Camera-type eye (tissue), 1 donor: ENCODE data around the gene EFNA2. TPM values are rescaled to one million over a fixed set of nuclear protein-coding genes. Genes with fewer than 3 reads are reported as not detected.

Experiments used
- total RNA-seq: library from RNA; depleted of rRNA; stranded (reverse); fragments of >200 nt; gene quantifications from one replicate; pipeline ENCODE4 v1.2.3, GENCODE V29; 2014

Gene EFNA2
- 12.1 TPM for total RNA-seq

DNA sequence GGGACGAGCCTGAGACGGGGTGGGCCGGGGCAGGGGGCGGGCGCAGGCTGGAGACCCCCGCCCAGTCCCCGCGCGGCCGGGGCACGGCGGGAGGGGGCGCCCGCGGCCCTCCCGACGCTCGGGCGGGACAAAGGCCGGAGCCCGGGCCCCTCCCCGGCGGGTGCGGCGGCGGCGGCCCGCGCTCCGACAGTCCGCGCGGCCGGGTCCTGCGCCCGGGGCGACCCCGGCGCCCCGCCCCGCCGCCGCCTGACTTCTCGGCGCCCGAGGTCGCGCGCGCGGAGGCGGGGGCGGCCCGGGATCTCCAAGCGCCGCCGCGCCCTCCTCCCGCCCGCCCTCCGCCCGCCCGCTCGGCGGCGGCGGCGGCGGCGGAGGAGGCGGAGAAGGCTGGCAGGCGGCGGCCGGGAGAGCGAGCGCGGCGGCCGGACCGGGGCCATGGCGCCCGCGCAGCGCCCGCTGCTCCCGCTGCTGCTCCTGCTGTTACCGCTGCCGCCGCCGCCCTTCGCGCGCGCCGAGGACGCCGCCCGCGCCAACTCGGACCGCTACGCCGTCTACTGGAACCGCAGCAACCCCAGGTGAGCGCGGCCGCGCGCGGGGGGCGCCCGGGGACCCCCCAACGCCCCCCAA lies at the start of gene EFNA2:
TSS of gene EFNA2 (plus strand) at position 137 of the 624 bp plus-strand sequence. CDS start at position 433, 296 bp downstream.

GRCh38 chr19:1237754-1238368 lies 47.8 kb upstream of the EFNA2 start, which contains the start of gene CBARP:
TSS of gene CBARP (minus strand) at chr19:1238005. CDS start at chr19:1236100, 1,905 bp downstream.

GRCh38 chr19:1241417-1242095 lies 44.1 kb upstream of the EFNA2 start, which contains the start of gene ATP5F1D:
TSS of gene ATP5F1D (plus strand) at chr19:1241751. CDS start at chr19:1241851, 100 bp downstream.

GRCh38 chr19:1248139-1248785 lies 37.4 kb upstream of the EFNA2 start, which contains the start of gene MIDN:
TSS of gene MIDN (plus strand) at chr19:1248583. CDS start at chr19:1250297, 1,714 bp downstream.

DNA sequence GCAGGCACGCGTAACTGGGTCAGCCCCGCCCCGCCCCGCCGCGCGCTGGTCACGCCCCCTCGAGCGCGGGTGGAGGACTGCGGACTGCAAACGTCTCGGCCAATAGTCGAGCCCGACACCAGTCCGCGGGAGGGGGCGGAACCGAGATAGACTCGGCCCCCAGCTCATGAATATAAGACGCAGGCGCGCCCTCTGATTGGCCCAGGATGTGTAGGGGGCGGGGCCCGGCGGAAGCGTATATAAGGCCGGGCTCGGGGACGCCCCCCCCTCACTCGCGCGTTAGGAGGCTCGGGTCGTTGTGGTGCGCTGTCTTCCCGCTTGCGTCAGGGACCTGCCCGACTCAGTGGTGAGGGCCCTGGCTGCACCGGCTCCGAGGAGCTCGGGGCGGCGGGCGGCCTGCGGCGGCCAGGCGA lies 16.6 kb upstream of the EFNA2 start, which contains the start of gene CIRBP:
TSS of gene CIRBP (plus strand) at position 268 of the 413 bp plus-strand sequence. CDS start 1,602 bp downstream, outside the sequence.

GRCh38 chr19:1275260-1275975 lies 10.3 kb upstream of the EFNA2 start, which contains the start of gene FAM174C:
TSS of gene FAM174C (plus strand) at chr19:1275530. CDS start at chr19:1275550, 20 bp downstream.

Other genes with a start within 250 kb of the EFNA2 start
- gene ABCA7, start 245.8 kb upstream of the EFNA2 start, total RNA-seq = 84.4 TPM
- gene ARHGAP45, start 218.7 kb upstream of the EFNA2 start, total RNA-seq = 11.5 TPM
- 101 TPM for gene POLR2E, start 190.5 kb upstream of the EFNA2 start, total RNA-seq
- 157 TPM for gene GPX4, start 181.9 kb upstream of the EFNA2 start, total RNA-seq
- gene SBNO2, start 111.6 kb upstream of the EFNA2 start, total RNA-seq = 17.3 TPM
- 58.2 TPM for gene STK11, start 80.1 kb upstream of the EFNA2 start, total RNA-seq
- gene CBARP, start 47.9 kb upstream of the EFNA2 start, total RNA-seq = 6.2 TPM
- gene ATP5F1D, start 44.1 kb upstream of the EFNA2 start, total RNA-seq = 30.1 TPM
- gene MIDN, start 37.3 kb upstream of the EFNA2 start, total RNA-seq = 48.5 TPM
- 961 TPM for gene CIRBP, start 16.5 kb upstream of the EFNA2 start, total RNA-seq
- 14.2 TPM for gene FAM174C, start 10.3 kb upstream of the EFNA2 start, total RNA-seq
- 69.5 TPM for gene NDUFS7, start 98.0 kb downstream of the EFNA2 start, total RNA-seq
- 26.2 TPM for gene GAMT, start 115.7 kb downstream of the EFNA2 start, total RNA-seq
- gene DAZAP1, start 121.7 kb downstream of the EFNA2 start, total RNA-seq = 45.7 TPM
- gene RPS15, start 152.5 kb downstream of the EFNA2 start, total RNA-seq = 926 TPM
- 112 TPM for gene APC2, start 164.2 kb downstream of the EFNA2 start, total RNA-seq
- gene C19orf25, start 193.3 kb downstream of the EFNA2 start, total RNA-seq = 30.6 TPM
- 8.0 TPM for gene PCSK4, start 204.5 kb downstream of the EFNA2 start, total RNA-seq
- gene REEP6, start 205.3 kb downstream of the EFNA2 start, total RNA-seq = 20.6 TPM
- 5.2 TPM for gene ADAMTSL5, start 227.1 kb downstream of the EFNA2 start, total RNA-seq
- gene PLK5, start 238.2 kb downstream of the EFNA2 start, total RNA-seq = 0.16 TPM